GM12873 (cell line): ENCODE measurements around the gene PAXX.

Experiments used
- CTCF ChIP-seq: IDR thresholded peaks from 2 replicates; pipeline ENCODE4 v1.5.1; 2012; ENCODE audit warnings: low read depth, mild to moderate bottlenecking, moderate library complexity, low read length, control low read depth; ENCODE audit not compliant: insufficient read depth; ENCODE audit errors: missing control alignments

Gene PAXX

DNA sequence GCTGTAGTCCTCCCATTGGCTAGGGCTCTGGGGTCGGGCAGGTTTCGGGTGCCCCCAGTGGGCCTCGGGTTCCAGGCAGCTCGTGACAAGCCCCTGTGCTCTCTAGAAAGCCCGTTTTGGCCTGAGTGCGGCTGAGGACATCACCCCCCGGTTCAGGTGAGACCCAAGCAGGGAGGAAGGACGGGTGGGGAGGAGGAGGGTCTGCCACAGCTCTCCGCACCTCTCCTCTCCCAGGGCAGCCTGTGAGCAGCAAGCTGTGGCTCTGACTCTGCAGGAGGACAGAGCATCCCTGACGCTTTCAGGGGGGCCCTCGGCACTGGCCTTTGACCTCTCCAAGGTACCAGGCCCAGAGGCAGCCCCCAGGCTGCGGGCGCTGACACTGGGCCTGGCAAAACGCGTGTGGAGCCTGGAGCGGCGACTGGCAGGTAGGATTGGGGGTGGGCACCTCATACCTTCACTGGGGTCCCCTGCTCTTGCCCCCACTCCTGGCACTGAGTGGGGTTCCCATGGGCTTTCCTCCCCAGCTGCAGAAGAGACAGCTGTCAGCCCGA lies 672 bp downstream of the PAXX start:
- TF ChIP-seq CTCF: no peak

GRCh38 chr9:136994180-136994887 lies 2.1 kb downstream of the PAXX start:
- no peak for TF ChIP-seq CTCF

DNA sequence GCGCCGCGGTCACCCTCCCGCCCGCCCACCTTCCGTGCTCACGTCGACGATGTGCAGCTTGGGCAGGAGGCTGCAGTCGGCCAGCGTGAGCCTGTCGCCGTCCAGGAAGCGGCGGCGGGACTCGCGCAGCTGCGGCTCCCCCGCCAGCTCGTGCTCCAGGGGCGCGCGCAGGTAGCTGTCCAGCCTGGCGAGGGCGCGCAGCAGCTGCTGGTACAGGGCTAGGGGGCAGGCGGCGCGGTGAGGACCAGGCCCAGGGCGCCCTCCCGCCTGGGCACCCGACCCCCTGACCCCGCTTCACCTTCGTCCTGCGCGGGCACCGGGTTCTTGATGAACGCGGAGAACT lies 2.6 kb downstream of the PAXX start:
- TF ChIP-seq CTCF: no peak

GRCh38 chr9:136995362-136995761 lies 3.1 kb downstream of the PAXX start:
- TF ChIP-seq CTCF: no peak

GRCh38 chr9:136995772-136996311 lies 3.6 kb downstream of the PAXX start:
- no peak for TF ChIP-seq CTCF

DNA sequence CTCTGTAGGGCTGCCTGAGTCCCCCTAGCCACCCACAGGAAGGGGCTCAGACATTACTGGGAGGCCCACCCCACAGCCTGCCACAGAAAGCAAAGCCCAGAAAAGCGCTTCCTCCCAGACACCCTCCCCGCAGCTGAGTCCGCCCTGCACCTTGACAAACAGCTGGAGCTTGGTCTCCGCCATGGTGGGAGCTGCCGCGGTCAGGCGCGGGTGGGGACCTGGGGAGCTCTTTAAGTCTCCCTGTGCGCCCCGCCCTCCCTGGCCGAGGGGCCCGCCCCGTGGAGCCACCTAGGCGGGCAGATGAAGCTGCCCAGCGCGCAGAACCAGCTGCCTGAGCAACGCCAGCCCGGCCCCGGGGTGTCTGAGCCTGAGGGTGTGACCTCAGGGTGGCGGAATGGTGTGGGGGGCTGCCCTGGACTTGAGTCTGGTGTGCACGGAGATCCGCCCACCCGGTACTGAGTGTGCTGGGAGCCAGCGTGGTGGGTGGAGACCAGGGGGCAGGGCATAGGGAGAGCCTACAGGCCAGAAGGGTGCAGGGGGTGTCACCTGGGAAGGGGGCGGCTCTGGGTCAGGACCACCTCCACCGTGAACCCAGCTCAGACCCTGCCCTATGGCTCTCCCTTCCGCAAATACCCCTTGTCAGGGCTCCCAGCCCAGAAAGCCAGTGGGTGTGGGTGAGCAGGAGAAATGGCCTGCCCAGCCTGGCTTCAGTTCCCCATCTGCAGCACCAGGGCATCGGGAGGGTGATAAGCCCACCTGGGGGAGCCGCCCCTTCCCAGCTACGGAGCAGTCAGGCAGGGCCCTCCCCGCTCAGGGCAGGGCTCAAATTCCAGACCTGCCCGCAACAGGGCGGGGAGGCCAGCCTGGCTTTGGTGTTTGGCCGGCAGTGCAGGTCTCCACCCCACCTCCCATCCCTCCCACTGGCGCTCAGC lies 4.4 kb downstream of the PAXX start, which contains the start of gene CLIC3:
Gene CLIC3, minus strand, starts transcription at position 208 of the 932 bp plus-strand sequence. Its CDS starts 25 bp downstream, at position 183.
- no peak for TF ChIP-seq CTCF

DNA sequence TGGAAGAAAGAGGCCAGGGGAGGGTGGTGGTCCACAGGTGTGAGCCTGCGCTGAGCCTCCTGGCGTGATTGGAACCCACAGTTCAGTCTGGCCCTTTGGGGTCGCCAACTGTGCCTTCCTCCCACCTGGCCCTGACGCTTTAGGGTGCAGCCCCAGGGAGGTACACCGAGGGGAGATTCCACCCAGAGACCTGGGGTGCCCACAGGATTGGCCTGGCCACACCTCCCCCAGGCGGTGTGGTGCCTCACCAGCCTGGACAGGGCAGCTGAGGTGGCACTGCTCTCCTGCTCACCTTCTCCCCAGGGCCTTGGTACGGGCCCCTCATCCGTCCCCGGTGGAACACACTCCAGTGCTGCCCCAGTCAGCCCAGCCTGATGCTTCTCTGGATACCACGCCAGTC lies 5.1 kb downstream of the PAXX start:
- no peak for TF ChIP-seq CTCF
